ENCODE results near the gene ERICH4. TPM values are rescaled to one million over a fixed set of nuclear protein-coding genes. Genes with fewer than 3 reads are reported as not detected.
A peak's percentile ranks its signal among the peaks of the same experiment; 100 is the strongest.

ERICH4 gene, protein sequence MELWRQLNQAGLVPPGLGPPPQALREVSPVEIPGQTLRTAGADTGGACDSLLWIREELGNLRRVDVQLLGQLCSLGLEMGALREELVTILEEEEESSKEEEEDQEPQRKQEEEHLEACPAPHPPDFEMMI
- not detected in 2 replicates for total RNA-seq

DNA sequence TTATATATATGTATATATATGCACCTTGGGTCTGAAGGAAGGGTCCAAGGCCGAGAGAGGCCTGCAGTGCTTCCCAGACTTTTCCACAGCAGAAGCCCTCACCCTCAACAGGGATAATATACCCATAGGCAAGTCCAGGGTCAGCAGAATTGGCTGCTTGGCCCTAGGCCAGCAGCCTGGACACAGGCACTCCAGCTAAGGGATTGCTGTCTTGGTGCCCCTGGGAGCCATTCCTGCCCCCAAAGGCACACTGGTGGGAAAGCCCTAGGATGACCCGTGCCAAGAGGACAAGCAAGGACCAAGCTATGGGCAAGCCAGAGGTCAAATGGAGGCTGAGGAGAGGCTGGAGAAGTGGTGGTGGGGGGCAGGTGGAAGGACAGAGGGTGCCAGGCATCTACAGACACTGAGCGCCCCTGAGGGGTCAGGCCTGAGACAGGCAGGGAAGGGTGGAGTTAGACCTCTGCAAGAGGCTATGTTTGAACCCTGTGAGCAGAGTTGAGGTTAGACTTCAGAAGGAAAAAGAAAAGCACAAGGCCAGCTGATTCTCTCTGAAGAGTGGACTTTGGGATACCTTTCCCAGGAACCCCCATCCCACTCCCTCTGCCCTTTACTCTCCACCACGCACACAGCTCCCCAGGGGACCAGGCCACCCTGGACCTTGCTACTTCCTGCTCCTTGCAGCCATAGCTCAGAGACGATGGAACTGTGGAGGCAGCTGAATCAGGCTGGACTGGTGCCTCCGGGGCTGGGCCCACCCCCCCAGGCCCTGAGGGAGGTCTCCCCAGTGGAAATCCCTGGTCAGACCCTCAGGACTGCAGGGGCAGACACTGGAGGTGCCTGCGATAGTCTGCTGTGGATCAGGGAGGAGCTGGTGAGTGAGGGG lies at the start of gene ERICH4:
TSS of gene ERICH4 (plus strand) at position 684 of the 883 bp plus-strand sequence. CDS start at position 698, 14 bp downstream.
- Histone ChIP-seq H3K79me2 (ENCODE audit: insufficient read depth, low read length) (peaks cover 3% of the 10 kb centered on the region), H2AFZ (ENCODE audit: low read length) (no peak within 1 kb of the TSS), H3K4me3 (ENCODE audit: insufficient read depth, low read length) (no peak within 1 kb of the TSS), H3K27ac (ENCODE audit: low read depth, low read length) (no peak within 1 kb of the TSS), H4K20me1 (ENCODE audit: insufficient read depth, low read length) (no peaks in the 10 kb centered on the region), H3K36me3 (ENCODE audit: insufficient read depth, low read length) (peaks cover 3% of the 10 kb centered on the region), H3K4me2 (ENCODE audit: insufficient read depth, low read length) (no peak within 1 kb of the TSS), H3K4me1 (ENCODE audit: insufficient read depth, low read length) (peaks cover 5% of the 10 kb centered on the region), H3K9me3 (ENCODE audit: low read depth, low read length) (no peaks in the 10 kb centered on the region), H3K27me3 (ENCODE audit: insufficient read depth, low read length) (peaks cover 4% of the 10 kb centered on the region)
- TF ChIP-seq, protein P1, sequence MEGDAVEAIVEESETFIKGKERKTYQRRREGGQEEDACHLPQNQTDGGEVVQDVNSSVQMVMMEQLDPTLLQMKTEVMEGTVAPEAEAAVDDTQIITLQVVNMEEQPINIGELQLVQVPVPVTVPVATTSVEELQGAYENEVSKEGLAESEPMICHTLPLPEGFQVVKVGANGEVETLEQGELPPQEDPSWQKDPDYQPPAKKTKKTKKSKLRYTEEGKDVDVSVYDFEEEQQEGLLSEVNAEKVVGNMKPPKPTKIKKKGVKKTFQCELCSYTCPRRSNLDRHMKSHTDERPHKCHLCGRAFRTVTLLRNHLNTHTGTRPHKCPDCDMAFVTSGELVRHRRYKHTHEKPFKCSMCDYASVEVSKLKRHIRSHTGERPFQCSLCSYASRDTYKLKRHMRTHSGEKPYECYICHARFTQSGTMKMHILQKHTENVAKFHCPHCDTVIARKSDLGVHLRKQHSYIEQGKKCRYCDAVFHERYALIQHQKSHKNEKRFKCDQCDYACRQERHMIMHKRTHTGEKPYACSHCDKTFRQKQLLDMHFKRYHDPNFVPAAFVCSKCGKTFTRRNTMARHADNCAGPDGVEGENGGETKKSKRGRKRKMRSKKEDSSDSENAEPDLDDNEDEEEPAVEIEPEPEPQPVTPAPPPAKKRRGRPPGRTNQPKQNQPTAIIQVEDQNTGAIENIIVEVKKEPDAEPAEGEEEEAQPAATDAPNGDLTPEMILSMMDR (IDR thresholded peaks at IDR 0.05; ENCODE audit: extremely low read depth, low read depth, low read length): no peak
- DNase-seq (ENCODE audit: insufficient read length, low spot score, missing footprints): peak; percentile 26

DNA sequence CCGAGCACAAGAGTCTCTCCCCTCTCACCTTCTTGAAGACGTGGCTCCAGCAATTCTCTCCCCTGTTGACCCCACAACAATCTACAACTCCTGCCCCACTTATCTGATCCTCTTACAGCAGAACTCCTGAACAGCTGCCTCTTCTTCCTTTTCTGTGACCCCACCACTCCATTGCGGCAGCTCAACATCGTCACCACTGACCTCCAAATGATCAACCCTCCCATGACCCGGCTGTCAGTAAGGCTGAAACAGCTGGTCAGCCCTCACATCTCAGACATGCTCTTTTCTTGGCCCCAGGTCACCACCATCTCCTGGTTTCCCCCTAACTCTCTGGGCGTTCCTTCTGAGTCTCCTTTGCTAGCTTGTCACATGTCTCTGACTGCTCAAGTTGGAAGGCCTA lies 47.6 kb upstream of the ERICH4 start:
- H3K4me3 ChIP-seq (ENCODE audit: insufficient read depth, low read length): no peak overlapping the region
- H3K36me3 ChIP-seq (ENCODE audit: insufficient read depth, low read length): peaks cover 9% of the 10 kb centered on the region
- peaks cover 17% of the 10 kb centered on the region for H3K79me2 ChIP-seq (ENCODE audit: insufficient read depth, low read length)
- no peaks in the 10 kb centered on the region for H3K9me3 ChIP-seq (ENCODE audit: low read depth, low read length)
- no peaks in the 10 kb centered on the region for H4K20me1 ChIP-seq (ENCODE audit: insufficient read depth, low read length)
- H2AFZ ChIP-seq (ENCODE audit: low read length): no peak overlapping the region
- H3K27ac ChIP-seq (ENCODE audit: low read depth, low read length): no peak overlapping the region
- no peaks in the 10 kb centered on the region for H3K27me3 ChIP-seq (ENCODE audit: insufficient read depth, low read length)
- no peak overlapping the region for H3K4me2 ChIP-seq (ENCODE audit: insufficient read depth, low read length)
- TF ChIP-seq, protein P1 (IDR thresholded peaks at IDR 0.05; ENCODE audit: extremely low read depth, low read depth, low read length): no peak
- peaks cover 18% of the 10 kb centered on the region for H3K4me1 ChIP-seq (ENCODE audit: insufficient read depth, low read length)
- no peak for DNase-seq (ENCODE audit: insufficient read length, low spot score, missing footprints)

DNA sequence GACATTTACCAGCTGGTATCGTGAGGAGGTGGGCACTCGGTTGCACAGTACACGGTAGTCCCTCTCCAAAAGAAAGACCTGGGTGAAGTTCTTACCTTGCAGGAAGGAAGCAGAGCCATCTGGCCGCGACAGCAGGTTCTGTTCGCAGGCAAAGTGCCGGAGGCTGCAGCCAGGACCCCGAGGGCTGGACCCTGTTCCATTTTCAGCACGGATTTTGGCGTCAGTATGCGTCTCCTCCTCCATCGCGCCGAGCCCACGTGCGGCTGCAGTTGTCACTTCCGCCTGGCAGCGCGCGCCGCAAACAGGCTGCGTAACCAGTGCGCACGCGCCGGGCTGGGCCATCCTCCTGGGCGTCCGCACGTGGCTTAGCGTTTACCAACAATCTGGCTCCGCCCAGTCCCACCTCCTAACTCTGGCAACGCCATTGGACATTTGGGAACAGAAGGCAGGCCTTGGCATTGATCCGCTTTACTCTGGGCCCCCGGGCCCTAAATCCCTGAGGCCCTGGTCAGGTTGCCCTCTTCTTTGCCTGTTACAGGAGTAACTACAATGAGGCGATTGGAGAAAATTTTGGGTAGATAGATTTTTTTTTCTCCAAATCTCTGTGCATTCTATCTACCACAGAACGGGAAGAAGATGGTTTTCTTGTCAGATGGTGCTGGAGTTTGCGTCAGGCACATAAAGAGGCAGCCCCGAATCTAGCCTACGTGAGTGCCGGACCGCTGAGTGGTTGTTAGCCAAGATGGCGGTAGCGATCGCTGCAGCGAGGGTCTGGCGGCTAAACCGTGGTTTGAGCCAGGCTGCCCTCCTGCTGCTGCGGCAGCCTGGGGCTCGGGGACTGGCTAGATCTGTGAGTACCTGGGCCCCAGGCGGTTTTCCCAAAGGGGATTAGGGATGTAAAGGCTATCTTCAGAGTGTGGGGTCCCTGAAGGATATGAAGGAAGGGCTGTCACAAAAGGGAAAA lies 45.6 kb upstream of the ERICH4 start, which contains the start of the genes BCKDHA and EXOSC5:
TSS of gene BCKDHA (plus strand) at position 733 of the 964 bp plus-strand sequence. CDS start at position 743, 10 bp downstream.
TSS of gene EXOSC5 (minus strand) at position 274 of the 964 bp plus-strand sequence. CDS start at position 243, 31 bp downstream.
- H3K27ac ChIP-seq (ENCODE audit: low read depth, low read length): peak within 1 kb of the TSS; percentile 100
- H3K79me2 ChIP-seq (ENCODE audit: insufficient read depth, low read length): peaks cover 20% of the 10 kb centered on the region
- no peaks in the 10 kb centered on the region for H4K20me1 ChIP-seq (ENCODE audit: insufficient read depth, low read length)
- peak within 1 kb of the TSS; percentile 98 for H3K4me2 ChIP-seq (ENCODE audit: insufficient read depth, low read length)
- peak within 1 kb of the TSS; percentile 91 for H2AFZ ChIP-seq (ENCODE audit: low read length)
- TF ChIP-seq, protein P1 (IDR thresholded peaks at IDR 0.05; ENCODE audit: extremely low read depth, low read depth, low read length): no peak
- peaks cover 18% of the 10 kb centered on the region for H3K4me1 ChIP-seq (ENCODE audit: insufficient read depth, low read length)
- no peaks in the 10 kb centered on the region for H3K9me3 ChIP-seq (ENCODE audit: low read depth, low read length)
- no peaks in the 10 kb centered on the region for H3K27me3 ChIP-seq (ENCODE audit: insufficient read depth, low read length)
- no peaks in the 10 kb centered on the region for H3K36me3 ChIP-seq (ENCODE audit: insufficient read depth, low read length)
- H3K4me3 ChIP-seq (ENCODE audit: insufficient read depth, low read length): peak within 1 kb of the TSS; percentile 99
- peak; percentile 99 for DNase-seq (ENCODE audit: insufficient read length, low spot score, missing footprints)

Measured in osteoblast (primary cell).